Fibroblast of pulmonary artery (primary cell): ENCODE results near the gene ULK1.
A peak's percentile ranks its signal among the peaks of the same experiment; 100 is the strongest.

Experiments used
- DNase-seq: peaks from one replicate; pipeline ENCODE4 v3.0.0-alpha.2; 2010; ENCODE audit warnings: low read depth
- H3K4me3 ChIP-seq: replicated peaks from 2 replicates; pipeline ENCODE4 v1.5.1; 2011; ENCODE audit warnings: low read depth, mild to moderate bottlenecking, control low read depth, low read length, moderate library complexity
- TF ChIP-seq, protein P1 (sequence below): IDR thresholded peaks from 2 replicates; pipeline ENCODE4 v1.5.1; 2011; ENCODE audit warnings: mild to moderate bottlenecking, control low read depth, low read length, inconsistent platforms; ENCODE audit errors: missing control alignments

The ULK1 gene

DNA sequence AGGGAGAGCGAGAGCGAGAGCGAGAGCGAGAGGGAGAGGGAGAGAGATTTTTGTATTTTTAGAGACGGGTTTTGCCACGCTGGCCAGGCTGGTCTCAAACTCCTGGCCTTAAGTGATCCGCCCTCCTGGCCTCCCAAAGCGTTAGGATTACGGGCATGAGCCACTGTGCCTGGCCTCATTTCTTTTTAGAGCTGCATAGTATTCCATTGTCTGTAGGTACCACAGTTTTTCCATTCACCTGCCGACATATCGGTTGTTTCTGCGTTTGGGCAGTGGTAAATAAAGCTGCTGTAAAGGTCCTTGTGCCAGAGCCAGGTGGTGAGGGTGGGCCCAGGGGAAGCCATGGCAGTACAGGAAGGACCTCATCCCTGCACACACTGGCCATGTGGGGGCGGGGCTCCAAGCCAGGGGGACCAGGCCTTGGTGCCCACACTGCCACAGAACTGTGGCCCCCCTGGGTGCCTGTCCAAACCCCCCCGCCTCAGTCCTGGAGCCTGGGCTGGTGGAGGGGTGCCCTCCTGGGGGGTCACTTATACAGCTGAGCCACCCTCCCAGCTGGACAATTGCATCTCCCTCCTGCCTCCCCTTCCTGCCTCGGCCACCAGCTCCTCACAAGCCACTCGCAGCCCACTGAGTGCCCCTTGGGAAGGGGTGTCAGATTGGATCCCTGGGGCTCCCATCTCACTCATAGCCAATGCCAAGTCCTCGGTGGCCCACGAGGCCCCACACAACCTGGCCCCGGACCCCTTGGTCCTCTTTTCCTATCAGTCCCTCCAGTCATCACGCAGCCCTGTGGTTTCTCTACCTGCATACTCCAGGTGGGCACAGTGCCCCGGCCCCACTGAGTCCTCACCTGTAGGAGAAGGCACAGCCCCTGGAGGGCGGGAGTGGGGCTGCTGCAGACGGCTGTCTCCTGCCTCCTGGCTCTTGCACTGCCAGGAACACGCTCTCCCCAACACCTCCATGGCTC lies 33.0 kb downstream of the ULK1 start:
- no peak overlapping the region for H3K4me3 ChIP-seq
- no peak for DNase-seq
- TF ChIP-seq, protein P1, sequence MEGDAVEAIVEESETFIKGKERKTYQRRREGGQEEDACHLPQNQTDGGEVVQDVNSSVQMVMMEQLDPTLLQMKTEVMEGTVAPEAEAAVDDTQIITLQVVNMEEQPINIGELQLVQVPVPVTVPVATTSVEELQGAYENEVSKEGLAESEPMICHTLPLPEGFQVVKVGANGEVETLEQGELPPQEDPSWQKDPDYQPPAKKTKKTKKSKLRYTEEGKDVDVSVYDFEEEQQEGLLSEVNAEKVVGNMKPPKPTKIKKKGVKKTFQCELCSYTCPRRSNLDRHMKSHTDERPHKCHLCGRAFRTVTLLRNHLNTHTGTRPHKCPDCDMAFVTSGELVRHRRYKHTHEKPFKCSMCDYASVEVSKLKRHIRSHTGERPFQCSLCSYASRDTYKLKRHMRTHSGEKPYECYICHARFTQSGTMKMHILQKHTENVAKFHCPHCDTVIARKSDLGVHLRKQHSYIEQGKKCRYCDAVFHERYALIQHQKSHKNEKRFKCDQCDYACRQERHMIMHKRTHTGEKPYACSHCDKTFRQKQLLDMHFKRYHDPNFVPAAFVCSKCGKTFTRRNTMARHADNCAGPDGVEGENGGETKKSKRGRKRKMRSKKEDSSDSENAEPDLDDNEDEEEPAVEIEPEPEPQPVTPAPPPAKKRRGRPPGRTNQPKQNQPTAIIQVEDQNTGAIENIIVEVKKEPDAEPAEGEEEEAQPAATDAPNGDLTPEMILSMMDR: no peak

DNA sequence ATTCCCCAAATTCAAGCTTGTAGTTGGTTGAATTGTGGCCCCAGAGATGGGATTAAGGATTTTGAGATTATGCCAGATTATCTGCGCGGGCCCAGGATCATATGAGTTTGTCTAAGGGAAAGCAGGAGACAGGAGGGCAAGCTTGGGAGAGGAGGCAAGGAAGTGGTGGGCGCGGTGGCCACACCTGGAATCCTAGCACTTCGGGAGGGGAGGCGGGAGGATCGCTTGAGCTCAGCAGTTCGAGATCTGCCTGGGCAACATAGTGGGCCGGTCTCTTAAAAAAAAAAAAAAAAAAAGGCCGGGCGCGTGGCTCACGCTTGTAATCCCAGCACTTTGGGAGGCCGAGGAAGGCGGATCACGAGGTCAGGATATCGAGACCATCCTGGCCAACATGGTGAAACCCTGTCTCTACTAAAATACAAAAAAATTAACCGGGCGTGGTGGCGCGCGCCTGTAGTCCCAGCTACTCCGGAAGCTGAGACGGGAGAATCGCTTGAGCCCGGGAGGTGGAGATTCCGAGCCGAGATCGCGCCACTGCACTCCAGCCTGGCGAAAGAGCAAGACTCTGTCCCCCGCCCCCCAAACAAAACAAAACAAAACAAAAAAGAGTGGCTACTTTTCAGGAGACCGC lies 33.8 kb downstream of the ULK1 start:
- TF ChIP-seq, protein P1: no peak
- H3K4me3 ChIP-seq: peak overlapping the region; percentile 64
- peak; percentile 22 for DNase-seq

DNA sequence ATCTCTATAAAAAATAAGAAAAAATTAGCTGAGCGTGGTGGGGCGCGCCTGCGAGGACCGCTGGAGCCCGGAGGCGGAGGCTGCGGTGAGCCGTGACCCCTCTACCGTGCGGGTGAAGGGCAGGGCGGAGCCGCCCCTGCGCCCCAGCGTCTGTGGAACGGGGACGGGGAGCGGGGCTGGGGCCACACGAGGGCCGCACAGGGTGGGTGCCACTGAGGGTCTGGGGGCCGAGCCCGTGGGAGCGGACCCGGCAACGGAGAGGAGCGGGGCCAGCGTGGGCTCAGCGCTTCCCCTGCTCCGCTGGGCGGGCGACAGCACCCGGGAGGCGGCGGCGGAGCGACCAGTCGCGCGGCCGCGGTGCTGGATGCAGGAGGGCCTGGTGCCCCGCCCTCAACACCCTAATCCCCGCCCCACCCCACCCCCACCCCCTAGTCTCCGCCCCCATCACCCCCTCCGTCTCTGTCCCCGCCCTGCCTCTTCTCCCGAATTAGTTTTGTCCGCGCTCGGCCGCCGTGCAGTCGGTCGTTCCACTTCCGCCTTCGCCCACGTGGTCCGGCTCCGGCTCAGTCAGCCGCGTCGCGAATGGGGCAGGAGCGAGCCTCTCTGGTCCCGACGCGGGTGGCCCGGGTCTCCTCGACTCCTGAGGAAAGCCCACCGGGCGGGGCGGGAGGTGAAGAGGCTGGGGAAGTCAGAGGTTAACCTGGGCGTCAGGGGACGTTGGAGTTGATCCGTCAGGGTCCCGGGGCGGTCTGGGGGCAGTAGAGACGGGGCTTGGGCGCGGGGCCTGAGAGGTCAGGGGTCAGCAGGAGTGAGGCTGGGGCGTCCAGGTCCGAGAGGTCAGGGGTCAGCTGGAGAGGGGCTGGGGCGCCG lies 34.5 kb downstream of the ULK1 start, which contains the start of gene PUS1:
Gene PUS1 (plus strand): TSS at position 566 of the 870 bp plus-strand sequence. CDS start 447 bp downstream, outside the sequence.
- H3K4me3 ChIP-seq: peak within 1 kb of the TSS; percentile 93
- TF ChIP-seq, protein P1: no peak
- DNase-seq: peak; percentile 95

DNA sequence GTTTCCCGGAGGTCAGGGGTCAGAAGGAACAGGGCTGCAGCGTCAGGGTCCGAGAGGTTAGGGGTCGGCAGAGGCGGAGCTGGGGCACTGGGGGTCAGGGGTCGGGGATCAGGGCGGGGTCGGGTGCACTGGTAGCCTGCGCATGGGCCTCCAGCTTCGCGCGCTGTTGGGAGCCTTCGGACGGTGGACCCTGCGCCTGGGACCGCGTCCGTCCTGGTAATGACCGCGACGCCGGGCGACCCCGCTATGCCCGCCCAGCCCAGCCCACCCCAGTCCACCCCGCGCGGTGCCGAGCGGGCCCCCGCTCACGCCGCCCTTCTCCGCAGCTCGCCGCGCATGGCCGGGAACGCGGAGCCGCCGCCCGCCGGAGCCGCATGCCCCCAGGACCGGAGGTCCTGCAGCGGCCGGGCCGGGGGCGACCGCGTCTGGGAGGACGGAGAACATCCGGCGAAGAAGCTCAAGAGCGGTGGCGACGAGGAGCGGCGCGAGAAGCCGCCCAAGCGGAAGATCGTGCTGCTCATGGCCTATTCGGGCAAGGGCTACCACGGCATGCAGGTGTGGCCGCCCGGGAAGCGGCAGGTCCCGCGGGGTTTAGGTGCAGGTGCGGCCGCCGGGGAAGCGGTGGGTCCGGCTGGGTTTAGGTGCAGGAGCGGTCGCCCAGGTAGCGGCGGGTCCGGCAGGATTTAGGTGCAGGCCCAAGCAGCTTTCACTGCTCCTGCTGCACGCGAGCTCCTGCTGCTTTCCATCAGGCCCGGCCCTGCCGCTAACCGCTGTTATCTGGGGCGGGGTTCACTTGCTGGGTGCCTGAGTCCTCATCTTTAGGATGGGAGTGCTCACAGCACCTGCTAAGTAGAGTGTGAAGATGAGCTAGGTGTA lies 35.4 kb downstream of the ULK1 start:
- TF ChIP-seq, protein P1: no peak
- peak overlapping the region; percentile 93 for H3K4me3 ChIP-seq
- no peak for DNase-seq

DNA sequence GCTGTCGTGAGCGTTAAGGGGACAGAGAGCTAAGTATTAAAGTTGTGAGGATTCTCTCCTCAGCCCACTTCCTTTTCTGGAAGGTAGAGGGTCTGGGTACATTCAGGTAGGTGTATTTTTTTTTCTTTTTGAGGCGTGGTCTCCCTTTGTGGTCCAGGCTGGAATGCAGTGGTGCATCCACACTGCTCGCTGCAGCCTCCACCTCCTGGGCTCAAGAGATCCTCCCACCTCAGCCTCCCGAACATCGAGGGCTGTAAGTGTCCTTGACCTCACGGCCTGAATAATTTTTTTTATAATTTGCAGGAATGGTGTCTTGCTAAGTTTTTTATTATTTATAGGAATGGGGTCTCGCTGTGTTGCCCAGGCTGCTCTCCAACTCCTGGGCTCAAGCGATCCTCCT lies 36.1 kb downstream of the ULK1 start:
- H3K4me3 ChIP-seq: peak overlapping the region; percentile 93
- TF ChIP-seq, protein P1: no peak
- DNase-seq: no peak

DNA sequence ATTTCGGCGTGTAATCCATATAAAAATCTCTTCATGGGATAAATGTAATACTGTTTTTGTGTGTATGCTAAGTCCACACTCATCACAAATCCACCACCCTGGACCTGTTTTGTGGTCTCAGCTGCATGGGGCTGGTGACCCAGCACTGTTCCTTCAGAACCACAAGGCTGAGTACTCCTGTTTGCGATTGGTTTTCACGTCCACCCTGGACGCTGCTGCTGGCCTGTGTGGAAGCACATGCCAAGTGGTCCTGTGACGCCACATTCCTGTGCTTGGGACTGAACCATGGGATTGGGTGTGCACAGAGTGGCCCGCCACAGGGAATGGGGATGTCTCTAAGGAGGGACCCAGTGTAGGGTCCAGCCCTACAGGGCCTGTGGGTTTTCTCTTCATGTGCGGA lies 39.0 kb downstream of the ULK1 start:
- TF ChIP-seq, protein P1: no peak
- H3K4me3 ChIP-seq: no peak overlapping the region
- no peak for DNase-seq
